GM12878 (cell line): ENCODE data around the gene SPTLC3.

Experiments used
- BHLHE40 ChIP-seq, 2 experiments: fragments of 450-650 bp in 1 of 2; IDR thresholded peaks; 2 replicates each; pipeline ENCODE4 v1.6.1; 2011 to 2017; ENCODE audit warnings: low read depth in 2 of 2, borderline replicate concordance in 1 of 2, improper control_type of control experiment in 1 of 2, low read length in 1 of 2, mild to moderate bottlenecking in 1 of 2
- CBFB ChIP-seq: IDR thresholded peaks from 2 replicates; pipeline ENCODE4 v1.6.1; 2016; ENCODE audit warnings: antibody characterized with exemption, low read depth
- CBX5 ChIP-seq: sonication (generic); IDR thresholded peaks from 2 replicates; pipeline ENCODE4 v1.6.1; 2016; ENCODE audit warnings: low read depth, moderate library complexity, mild to moderate bottlenecking, inconsistent platforms
- POLR2A ChIP-seq: IDR thresholded peaks from 2 replicates; pipeline ENCODE4 v1.6.1; 2011; ENCODE audit warnings: low read depth, mild to moderate bottlenecking, low read length
- POLR2AphosphoS2 ChIP-seq: IDR thresholded peaks from 2 replicates; pipeline ENCODE4 v1.6.1; 2011; ENCODE audit warnings: low read depth, mild to moderate bottlenecking, low read length, improper control_type of control experiment, moderate library complexity
- RAD21 ChIP-seq: IDR thresholded peaks from 2 replicates; pipeline ENCODE4 v1.6.1; 2011; ENCODE audit warnings: mild to moderate bottlenecking, low read depth, low read length, moderate library complexity; ENCODE audit not compliant: insufficient read depth
- TF ChIP-seq, protein P1 (sequence below), 3 experiments: IDR thresholded peaks in 2 of 3; conservative IDR thresholded peaks in 1 of 3; 2 replicates each; pipeline ENCODE4 v1.5.1; 2011; ENCODE audit warnings: low read depth in 3 of 3, low read length in 3 of 3, mild to moderate bottlenecking in 3 of 3, control low read depth in 2 of 3, moderate library complexity in 2 of 3, inconsistent platforms in 1 of 3, mixed read lengths in 1 of 3; ENCODE audit not compliant: control insufficient read depth in 2 of 3, insufficient read depth in 1 of 3; ENCODE audit errors: extremely low read depth in 1 of 3

DNA sequence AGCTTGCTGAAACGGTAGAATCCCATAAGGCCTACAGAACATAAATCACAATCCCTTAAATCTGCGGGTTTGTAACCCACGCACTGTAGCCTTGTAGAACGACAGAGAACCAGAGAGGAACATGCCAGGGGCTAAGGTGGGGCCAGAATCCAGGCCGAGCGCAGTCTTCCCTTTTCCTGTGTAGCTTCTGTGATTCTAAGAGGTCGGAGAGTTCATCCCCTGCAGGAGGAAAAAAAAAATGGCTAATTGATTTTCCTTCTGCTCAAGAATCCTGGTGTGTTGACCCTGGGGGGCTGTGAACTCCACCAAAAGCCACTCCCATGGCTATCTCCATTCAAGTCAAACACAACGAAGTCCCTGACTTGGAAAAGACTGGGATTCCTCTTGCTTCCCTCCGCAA is 96.3 kb downstream of the SPTLC3 start:
- TF ChIP-seq BHLHE40 (IDR thresholded peaks at IDR 0.05; ENCODE audit: borderline replicate concordance in 1 of 2, low read depth in 2 of 2, low read length in 1 of 2): no peak
- TF ChIP-seq POLR2A: no peak
- no peak for TF ChIP-seq CBX5
- no peak for TF ChIP-seq POLR2AphosphoS2
- TF ChIP-seq CBFB: no peak
- TF ChIP-seq, protein P1, sequence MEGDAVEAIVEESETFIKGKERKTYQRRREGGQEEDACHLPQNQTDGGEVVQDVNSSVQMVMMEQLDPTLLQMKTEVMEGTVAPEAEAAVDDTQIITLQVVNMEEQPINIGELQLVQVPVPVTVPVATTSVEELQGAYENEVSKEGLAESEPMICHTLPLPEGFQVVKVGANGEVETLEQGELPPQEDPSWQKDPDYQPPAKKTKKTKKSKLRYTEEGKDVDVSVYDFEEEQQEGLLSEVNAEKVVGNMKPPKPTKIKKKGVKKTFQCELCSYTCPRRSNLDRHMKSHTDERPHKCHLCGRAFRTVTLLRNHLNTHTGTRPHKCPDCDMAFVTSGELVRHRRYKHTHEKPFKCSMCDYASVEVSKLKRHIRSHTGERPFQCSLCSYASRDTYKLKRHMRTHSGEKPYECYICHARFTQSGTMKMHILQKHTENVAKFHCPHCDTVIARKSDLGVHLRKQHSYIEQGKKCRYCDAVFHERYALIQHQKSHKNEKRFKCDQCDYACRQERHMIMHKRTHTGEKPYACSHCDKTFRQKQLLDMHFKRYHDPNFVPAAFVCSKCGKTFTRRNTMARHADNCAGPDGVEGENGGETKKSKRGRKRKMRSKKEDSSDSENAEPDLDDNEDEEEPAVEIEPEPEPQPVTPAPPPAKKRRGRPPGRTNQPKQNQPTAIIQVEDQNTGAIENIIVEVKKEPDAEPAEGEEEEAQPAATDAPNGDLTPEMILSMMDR (IDR thresholded peaks at IDR 0.05 in 2 of 3, conservative IDR thresholded peaks at IDR 0.05 in 1 of 3; ENCODE audit: control insufficient read depth in 2 of 3, extremely low read depth in 1 of 3, insufficient read depth in 1 of 3, low read depth in 3 of 3, low read length in 3 of 3): no peak
- no peak for TF ChIP-seq RAD21
